Measurements from ENCODE around the gene GRM8.
"Not testable (repeated sequence)": the region's sequence is repeated elsewhere in the genome, so short reads cannot be mapped to it uniquely, and the experiment has no call there.

- not testable (repeated sequence) for TF ChIP-seq EZH2 (IDR thresholded peaks at IDR 0.05; ENCODE audit: insufficient read depth, low read length); CTCF (IDR thresholded peaks at IDR 0.05; ENCODE audit: insufficient read depth, low read depth, low read length)
Measured at GRCh38 chr7:126887560-126887959, 365.2 kb downstream of the GRM8 start.

Data from astrocyte (in vitro differentiated cells and primary cell).